OCI-LY3 (cell line): Measurements from ENCODE around the gene SMYD3.

Source experiments
- H2AFZ ChIP-seq: fragments of 200-600, 300-600 bp; shearing (Covaris generic); 2 replicates; pipeline ENCODE4 v1.6.0; 2014; ENCODE audit warnings: antibody characterized with exemption, low read depth, low read length
- H3K27ac ChIP-seq: fragments of 200-600, 300-600 bp; sonication (generic); 2 replicates; pipeline ENCODE4 v1.5.1; 2014; ENCODE audit warnings: mild to moderate bottlenecking, low read length, moderate library complexity, mixed read lengths
- H3K27me3 ChIP-seq: fragments of 200-600, 300-600 bp; sonication (generic); 2 replicates; pipeline ENCODE4 v1.6.1; 2014; ENCODE audit warnings: low read depth, low read length, mixed read lengths
- H3K36me3 ChIP-seq: fragments of 200-600, 300-600 bp; sonication (generic); replicated peaks from 2 replicates; pipeline ENCODE3; 2014; ENCODE audit warnings: low read depth, low read length, mixed read lengths
- H3K4me1 ChIP-seq: fragments of 300-600, 200-600 bp; sonication (generic); 2 replicates; pipeline ENCODE4 v1.6.1; 2014; ENCODE audit warnings: low read length, mixed read lengths
- H3K4me2 ChIP-seq: fragments of 200-600, 300-600 bp; sonication (generic); 2 replicates; pipeline ENCODE4 v1.6.1; 2014; ENCODE audit warnings: low read length, mixed read lengths
- H3K4me3 ChIP-seq: fragments of 300-600, 200-600 bp; sonication (generic); 2 replicates; pipeline ENCODE4 v1.5.1; 2014; ENCODE audit warnings: antibody characterized with exemption, mild to moderate bottlenecking, low read length, moderate library complexity
- H3K79me2 ChIP-seq: fragments of 300-600, 200-600 bp; shearing (Covaris generic); 2 replicates; pipeline ENCODE4 v1.6.1; 2014; ENCODE audit warnings: mild to moderate bottlenecking, low read length, mixed read lengths
- H3K9ac ChIP-seq: fragments of 300-600, 200-600 bp; shearing (Covaris generic); 2 replicates; pipeline ENCODE4 v1.6.0; 2014; ENCODE audit warnings: mild to moderate bottlenecking, low read length, moderate library complexity
- H3K9me3 ChIP-seq: fragments of 200-600, 300-600 bp; shearing (Covaris generic); 2 replicates; pipeline ENCODE4 v1.6.1; 2014; ENCODE audit warnings: low read length, mixed read lengths; ENCODE audit not compliant: insufficient read depth
- H4K20me1 ChIP-seq: fragments of 200-600, 300-600 bp; sonication (generic); 2 replicates; pipeline ENCODE4 v1.6.1; 2016; ENCODE audit warnings: low read length, mixed read lengths; ENCODE audit not compliant: insufficient read depth
- EZH2phosphoT487 ChIP-seq: fragments of 200-600 bp; shearing (Covaris generic); IDR thresholded peaks from 2 replicates; pipeline ENCODE4 v1.6.1; 2018; ENCODE audit warnings: antibody characterized with exemption, mixed run types, low read depth
- TF ChIP-seq, protein P1 (sequence below): fragments of 200-600, 300-600 bp; sonication (generic); IDR thresholded peaks from 2 replicates; pipeline ENCODE4 v1.5.1; 2014; ENCODE audit warnings: antibody characterized with exemption, low read length, low read depth

The SMYD3 gene

DNA sequence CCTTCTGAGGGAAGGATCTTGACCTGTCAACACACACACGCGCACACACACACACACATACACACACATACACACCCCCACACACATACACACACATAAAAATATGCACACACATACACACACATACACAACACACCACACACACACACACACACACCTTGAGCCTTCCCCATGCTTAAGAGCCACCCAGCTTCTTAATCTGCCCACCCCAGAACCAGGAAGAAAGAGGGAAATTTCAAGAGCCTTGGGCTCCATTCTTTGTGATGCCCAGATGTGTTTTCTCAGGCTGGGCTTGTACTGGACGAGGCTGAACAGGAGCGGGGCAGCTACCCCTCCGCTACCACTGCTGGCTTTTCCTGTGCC, 708.7 kb downstream of the SMYD3 start:
- Histone ChIP-seq H3K4me1 (no peaks in the 10 kb centered on the region), H3K9ac (no peak overlapping the region)
- TF ChIP-seq, protein P1, sequence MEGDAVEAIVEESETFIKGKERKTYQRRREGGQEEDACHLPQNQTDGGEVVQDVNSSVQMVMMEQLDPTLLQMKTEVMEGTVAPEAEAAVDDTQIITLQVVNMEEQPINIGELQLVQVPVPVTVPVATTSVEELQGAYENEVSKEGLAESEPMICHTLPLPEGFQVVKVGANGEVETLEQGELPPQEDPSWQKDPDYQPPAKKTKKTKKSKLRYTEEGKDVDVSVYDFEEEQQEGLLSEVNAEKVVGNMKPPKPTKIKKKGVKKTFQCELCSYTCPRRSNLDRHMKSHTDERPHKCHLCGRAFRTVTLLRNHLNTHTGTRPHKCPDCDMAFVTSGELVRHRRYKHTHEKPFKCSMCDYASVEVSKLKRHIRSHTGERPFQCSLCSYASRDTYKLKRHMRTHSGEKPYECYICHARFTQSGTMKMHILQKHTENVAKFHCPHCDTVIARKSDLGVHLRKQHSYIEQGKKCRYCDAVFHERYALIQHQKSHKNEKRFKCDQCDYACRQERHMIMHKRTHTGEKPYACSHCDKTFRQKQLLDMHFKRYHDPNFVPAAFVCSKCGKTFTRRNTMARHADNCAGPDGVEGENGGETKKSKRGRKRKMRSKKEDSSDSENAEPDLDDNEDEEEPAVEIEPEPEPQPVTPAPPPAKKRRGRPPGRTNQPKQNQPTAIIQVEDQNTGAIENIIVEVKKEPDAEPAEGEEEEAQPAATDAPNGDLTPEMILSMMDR: no peak
- no peak for TF ChIP-seq EZH2phosphoT487

DNA sequence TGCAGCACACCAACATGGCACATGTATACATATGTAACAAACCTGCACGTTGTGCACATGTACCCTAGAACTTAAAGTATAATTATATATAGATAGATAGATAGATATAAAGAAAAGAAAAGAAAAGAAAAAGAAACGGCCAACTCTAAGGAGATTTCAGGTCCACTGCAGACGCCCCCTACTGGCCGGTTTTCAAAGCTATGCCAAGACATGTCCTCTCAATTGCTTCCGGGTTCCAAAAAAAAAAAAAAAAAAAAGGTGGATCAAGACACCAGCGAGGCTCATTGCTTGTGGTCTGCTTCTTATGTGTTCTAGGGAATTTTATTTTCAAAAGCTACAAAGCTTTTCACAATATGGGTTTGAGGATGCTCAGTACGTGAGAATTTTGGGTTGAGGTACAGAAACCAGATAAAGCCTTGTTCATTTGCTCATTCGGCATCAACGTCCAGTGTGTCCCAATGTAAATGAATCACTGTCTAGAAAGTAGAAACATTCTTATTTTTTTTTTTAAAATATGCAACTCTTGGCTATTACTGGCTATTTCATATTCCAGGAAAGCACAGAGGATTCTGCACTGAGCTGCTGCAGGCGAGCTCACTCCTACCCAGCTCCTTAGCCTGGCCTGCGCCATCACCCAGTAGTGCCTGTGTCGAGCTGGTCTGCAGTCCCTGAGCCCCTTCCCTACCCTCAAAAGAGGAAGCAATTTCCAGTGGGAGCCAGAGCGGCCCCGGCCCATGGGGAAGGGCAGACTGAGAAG, 709.3 kb downstream of the SMYD3 start:
- no peaks in the 10 kb centered on the region for H3K9me3 ChIP-seq
- H3K9ac ChIP-seq: no peak overlapping the region
- TF ChIP-seq EZH2phosphoT487: no peak
- TF ChIP-seq, protein P1: peak; percentile 60
- no peaks in the 10 kb centered on the region for H4K20me1 ChIP-seq
- H3K4me3 ChIP-seq: no peak overlapping the region
- H3K4me2 ChIP-seq: no peak overlapping the region
- no peak overlapping the region for H3K27ac ChIP-seq
- H3K36me3 ChIP-seq: no peaks in the 10 kb centered on the region
- no peaks in the 10 kb centered on the region for H3K4me1 ChIP-seq
- H3K79me2 ChIP-seq: no peaks in the 10 kb centered on the region
- no peak overlapping the region for H2AFZ ChIP-seq
- H3K27me3 ChIP-seq: no peaks in the 10 kb centered on the region

More for the DNA sequence above, 708.7 kb downstream of the SMYD3 start:
- Histone ChIP-seq H3K36me3 (no peaks in the 10 kb centered on the region), H2AFZ (no peak overlapping the region), H3K27me3 (no peaks in the 10 kb centered on the region), H4K20me1 (no peaks in the 10 kb centered on the region), H3K79me2 (no peaks in the 10 kb centered on the region), H3K9me3 (no peaks in the 10 kb centered on the region), H3K4me2 (no peak overlapping the region), H3K4me3 (no peak overlapping the region), H3K27ac (no peak overlapping the region)

DNA sequence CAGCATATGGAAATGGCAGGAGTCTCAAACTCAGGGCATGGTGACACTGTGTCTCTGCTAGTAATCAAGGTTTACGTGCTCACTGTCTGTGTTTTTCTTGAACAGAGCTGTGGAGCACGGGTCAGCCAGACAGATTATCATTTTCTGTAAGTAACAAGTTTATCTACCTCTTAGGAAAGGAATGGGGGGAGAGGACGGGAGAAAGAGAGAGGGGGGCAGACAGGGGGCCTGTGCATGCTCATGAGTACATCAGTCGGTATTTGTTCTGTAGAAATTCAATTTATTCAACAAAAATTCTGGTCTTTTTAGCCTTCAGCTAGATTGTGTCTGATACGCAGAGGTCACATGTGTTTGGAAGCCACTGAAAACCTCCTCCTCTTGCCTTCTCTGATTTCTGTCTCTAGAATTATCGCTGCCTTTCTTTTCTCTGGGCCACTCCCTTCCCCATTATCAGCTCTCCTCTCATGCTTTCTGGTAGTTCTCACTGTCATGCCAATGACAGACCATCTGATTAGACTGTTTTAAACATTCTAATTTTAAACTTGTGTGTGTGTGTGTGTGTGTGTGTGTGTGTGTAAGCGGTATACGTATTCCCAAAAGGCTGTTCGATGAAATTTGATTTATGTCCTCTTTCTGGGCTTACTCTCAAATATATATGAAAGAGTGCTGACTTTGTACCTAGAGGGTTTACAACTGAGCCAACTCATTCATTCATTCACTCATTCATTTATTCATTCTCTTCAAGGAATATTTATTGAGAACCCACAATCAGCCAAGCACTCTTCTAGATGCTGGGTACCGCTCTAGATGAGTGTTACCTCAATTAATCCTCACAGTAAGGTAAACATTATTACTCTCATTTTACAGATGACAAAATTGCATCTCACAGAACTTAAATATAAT, 715.4 kb downstream of the SMYD3 start:
- TF ChIP-seq, protein P1: no peak
- TF ChIP-seq EZH2phosphoT487: no peak
- Histone ChIP-seq H3K27ac (no peak overlapping the region), H3K9me3 (no peaks in the 10 kb centered on the region), H3K36me3 (no peaks in the 10 kb centered on the region), H3K27me3 (no peaks in the 10 kb centered on the region), H3K79me2 (no peaks in the 10 kb centered on the region), H2AFZ (no peak overlapping the region), H3K4me1 (no peaks in the 10 kb centered on the region), H3K4me2 (no peak overlapping the region), H4K20me1 (no peaks in the 10 kb centered on the region), H3K9ac (no peak overlapping the region), H3K4me3 (no peak overlapping the region)

DNA sequence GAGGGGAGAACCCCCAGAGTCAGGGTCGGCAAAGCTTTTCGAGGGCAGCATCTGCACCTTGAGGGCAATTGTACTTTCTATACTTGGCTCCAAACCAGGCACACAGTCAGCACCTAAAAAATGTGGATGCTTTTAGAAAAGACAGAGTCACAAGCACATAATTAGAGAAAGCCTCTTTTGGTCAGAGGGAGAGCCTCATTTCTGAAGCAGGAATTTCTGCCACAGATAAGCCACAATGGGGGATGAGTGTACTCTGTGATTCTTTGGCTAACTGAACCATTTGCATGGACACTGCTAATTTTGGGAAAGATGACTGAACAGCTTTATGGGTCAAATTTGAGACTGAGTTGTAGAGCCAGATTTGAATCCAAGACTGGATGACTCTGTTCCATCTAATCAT, 716.6 kb downstream of the SMYD3 start:
- TF ChIP-seq EZH2phosphoT487: no peak
- TF ChIP-seq, protein P1: no peak
- Histone ChIP-seq H3K79me2 (no peaks in the 10 kb centered on the region), H3K36me3 (no peaks in the 10 kb centered on the region), H3K27ac (no peak overlapping the region), H3K27me3 (no peaks in the 10 kb centered on the region), H2AFZ (no peak overlapping the region), H3K4me1 (no peaks in the 10 kb centered on the region), H3K4me3 (no peak overlapping the region), H3K9ac (no peak overlapping the region), H4K20me1 (no peaks in the 10 kb centered on the region), H3K4me2 (no peak overlapping the region), H3K9me3 (no peaks in the 10 kb centered on the region)
